Measurements from ENCODE around the gene IQGAP2. TPM values are rescaled to one million over a fixed set of nuclear protein-coding genes. Genes with fewer than 3 reads are reported as not detected.

IQGAP2 gene
- total RNA-seq, 1 donor from 2014 or later: 1.4 TPM

DNA sequence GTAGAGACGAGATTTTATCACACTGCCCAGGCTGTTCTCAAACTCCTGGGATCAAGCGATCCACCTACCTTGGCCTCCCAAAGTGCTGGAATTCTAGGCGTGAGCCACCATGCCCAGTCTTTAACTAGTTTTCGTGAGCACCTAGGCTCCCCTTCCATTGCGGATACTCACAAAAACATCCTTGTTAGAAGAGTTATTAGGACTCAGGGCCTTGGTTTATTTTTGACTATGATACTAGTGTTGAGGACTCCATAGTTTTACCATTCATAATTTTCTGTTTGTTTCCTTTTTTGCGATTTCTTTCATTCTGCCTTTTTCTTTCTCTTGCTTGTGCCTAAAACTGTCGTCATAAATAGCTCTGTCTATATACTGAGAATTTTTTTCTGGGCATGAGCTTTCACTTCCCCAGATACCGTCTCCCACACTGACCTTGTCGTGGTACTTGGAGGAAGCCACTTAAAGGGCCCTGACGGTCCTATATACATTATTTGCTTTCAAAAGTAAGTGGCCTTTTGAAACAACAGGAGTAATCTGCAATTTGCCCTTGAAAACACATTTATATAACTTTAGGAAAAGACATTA, 318.0 kb downstream of the IQGAP2 start:
- Mint-ChIP-seq H3K27ac (ENCODE audit: unreplicated experiment) (no peak overlapping the region), H3K9me3 (ENCODE audit: unreplicated experiment) (peaks cover 7% of the 10 kb centered on the region), H3K36me3 (ENCODE audit: unreplicated experiment) (no peaks in the 10 kb centered on the region), H3K4me1 (ENCODE audit: low read depth, unreplicated experiment) (peaks cover 9% of the 10 kb centered on the region), H3K4me3 (ENCODE audit: unreplicated experiment) (no peak overlapping the region), H3K27me3 (ENCODE audit: unreplicated experiment) (no peaks in the 10 kb centered on the region)
- TF ChIP-seq, protein P1, sequence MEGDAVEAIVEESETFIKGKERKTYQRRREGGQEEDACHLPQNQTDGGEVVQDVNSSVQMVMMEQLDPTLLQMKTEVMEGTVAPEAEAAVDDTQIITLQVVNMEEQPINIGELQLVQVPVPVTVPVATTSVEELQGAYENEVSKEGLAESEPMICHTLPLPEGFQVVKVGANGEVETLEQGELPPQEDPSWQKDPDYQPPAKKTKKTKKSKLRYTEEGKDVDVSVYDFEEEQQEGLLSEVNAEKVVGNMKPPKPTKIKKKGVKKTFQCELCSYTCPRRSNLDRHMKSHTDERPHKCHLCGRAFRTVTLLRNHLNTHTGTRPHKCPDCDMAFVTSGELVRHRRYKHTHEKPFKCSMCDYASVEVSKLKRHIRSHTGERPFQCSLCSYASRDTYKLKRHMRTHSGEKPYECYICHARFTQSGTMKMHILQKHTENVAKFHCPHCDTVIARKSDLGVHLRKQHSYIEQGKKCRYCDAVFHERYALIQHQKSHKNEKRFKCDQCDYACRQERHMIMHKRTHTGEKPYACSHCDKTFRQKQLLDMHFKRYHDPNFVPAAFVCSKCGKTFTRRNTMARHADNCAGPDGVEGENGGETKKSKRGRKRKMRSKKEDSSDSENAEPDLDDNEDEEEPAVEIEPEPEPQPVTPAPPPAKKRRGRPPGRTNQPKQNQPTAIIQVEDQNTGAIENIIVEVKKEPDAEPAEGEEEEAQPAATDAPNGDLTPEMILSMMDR (IDR thresholded peaks at IDR 0.05; ENCODE audit: partially characterized antibody, unreplicated experiment): no peak
- DNase-seq: no peak

- Mint-ChIP-seq H3K9me3 (ENCODE audit: unreplicated experiment) (no peaks in the 10 kb centered on the region), H3K4me1 (ENCODE audit: low read depth, unreplicated experiment) (peaks cover 4% of the 10 kb centered on the region), H3K4me3 (ENCODE audit: unreplicated experiment) (no peak overlapping the region), H3K27ac (ENCODE audit: unreplicated experiment) (no peak overlapping the region), H3K36me3 (ENCODE audit: unreplicated experiment) (peaks cover 7% of the 10 kb centered on the region), H3K27me3 (ENCODE audit: unreplicated experiment) (no peaks in the 10 kb centered on the region)
- TF ChIP-seq, protein P1 (IDR thresholded peaks at IDR 0.05; ENCODE audit: partially characterized antibody, unreplicated experiment): no peak
- DNase-seq: no peak
Observed at GRCh38 chr5:76723266-76723665, 320.2 kb downstream of the IQGAP2 start.

DNA sequence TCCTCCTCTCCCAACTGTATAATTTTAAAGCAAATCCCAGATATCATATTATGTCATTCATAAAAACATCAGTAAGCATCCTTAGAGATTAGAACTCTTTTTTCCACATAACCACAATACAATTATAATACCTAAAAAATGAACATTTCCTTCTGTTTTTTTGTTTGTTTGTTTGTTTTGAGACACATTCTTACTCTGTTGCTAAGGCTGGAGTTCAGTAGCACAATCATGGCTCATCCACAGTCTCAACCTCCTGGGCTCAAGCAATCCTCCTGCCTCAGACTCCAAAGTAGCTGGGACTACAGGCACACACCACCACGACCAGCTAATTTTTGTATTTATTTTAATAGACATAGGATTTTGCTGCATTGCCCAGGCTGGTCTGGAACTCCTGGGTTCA, 320.8 kb downstream of the IQGAP2 start:
- TF ChIP-seq, protein P1 (IDR thresholded peaks at IDR 0.05; ENCODE audit: partially characterized antibody, unreplicated experiment): no peak
- DNase-seq: no peak
- H3K36me3 Mint-ChIP-seq (ENCODE audit: unreplicated experiment): peaks cover 10% of the 10 kb centered on the region
- no peaks in the 10 kb centered on the region for H3K27me3 Mint-ChIP-seq (ENCODE audit: unreplicated experiment)
- peaks cover 4% of the 10 kb centered on the region for H3K4me1 Mint-ChIP-seq (ENCODE audit: low read depth, unreplicated experiment)
- no peaks in the 10 kb centered on the region for H3K9me3 Mint-ChIP-seq (ENCODE audit: unreplicated experiment)
- H3K27ac Mint-ChIP-seq (ENCODE audit: unreplicated experiment): no peak overlapping the region
- no peak overlapping the region for H3K4me3 Mint-ChIP-seq (ENCODE audit: unreplicated experiment)

DNA sequence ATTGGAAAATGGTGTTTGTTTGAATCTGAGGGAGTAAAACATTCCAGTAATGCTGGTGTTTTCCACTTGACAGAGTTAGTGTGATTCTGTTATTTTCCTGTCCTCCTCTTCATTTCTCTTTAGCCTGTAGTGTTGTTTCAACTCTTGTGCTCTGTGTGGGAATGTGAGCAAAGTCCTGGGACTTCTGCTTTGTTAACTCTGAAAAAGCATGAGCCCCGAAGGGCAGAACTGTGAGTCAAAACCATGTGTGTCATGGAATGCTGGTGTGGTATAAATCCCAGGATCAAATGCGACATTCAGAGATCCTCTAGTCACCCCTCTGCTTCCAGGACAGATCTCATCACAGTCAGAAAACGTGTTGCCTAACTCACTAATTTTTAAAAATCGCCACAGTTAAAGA, 321.8 kb downstream of the IQGAP2 start:
- H3K27ac Mint-ChIP-seq (ENCODE audit: unreplicated experiment): no peak overlapping the region
- no peak for DNase-seq
- H3K27me3 Mint-ChIP-seq (ENCODE audit: unreplicated experiment): no peaks in the 10 kb centered on the region
- peaks cover 20% of the 10 kb centered on the region for H3K36me3 Mint-ChIP-seq (ENCODE audit: unreplicated experiment)
- no peak overlapping the region for H3K4me3 Mint-ChIP-seq (ENCODE audit: unreplicated experiment)
- TF ChIP-seq, protein P1 (IDR thresholded peaks at IDR 0.05; ENCODE audit: partially characterized antibody, unreplicated experiment): no peak
- H3K9me3 Mint-ChIP-seq (ENCODE audit: unreplicated experiment): peaks cover 1% of the 10 kb centered on the region
- H3K4me1 Mint-ChIP-seq (ENCODE audit: low read depth, unreplicated experiment): peaks cover 4% of the 10 kb centered on the region

- H3K27me3 Mint-ChIP-seq (ENCODE audit: unreplicated experiment): peaks cover 3% of the 10 kb centered on the region
- no peak for DNase-seq
- peaks cover 3% of the 10 kb centered on the region for H3K9me3 Mint-ChIP-seq (ENCODE audit: unreplicated experiment)
- peaks cover 14% of the 10 kb centered on the region for H3K4me1 Mint-ChIP-seq (ENCODE audit: low read depth, unreplicated experiment)
- TF ChIP-seq, protein P1 (IDR thresholded peaks at IDR 0.05; ENCODE audit: partially characterized antibody, unreplicated experiment): no peak
- peaks cover 39% of the 10 kb centered on the region for H3K36me3 Mint-ChIP-seq (ENCODE audit: unreplicated experiment)
- no peak overlapping the region for H3K27ac Mint-ChIP-seq (ENCODE audit: unreplicated experiment)
- H3K4me3 Mint-ChIP-seq (ENCODE audit: unreplicated experiment): no peak overlapping the region
Observed at GRCh38 chr5:76728965-76729364, 325.9 kb downstream of the IQGAP2 start.
